Suprapubic skin (tissue), 4 donors: ENCODE measurements around the gene RTL1. TPM values are rescaled to one million over a fixed set of nuclear protein-coding genes. Genes with fewer than 3 reads are reported as not detected.

ENCODE experiments used
- DNase-seq, 2 donors: peaks; one replicate each; pipeline ENCODE4 v3.0.0-alpha.2; 2019; ENCODE audit warnings: low spot score in 2 of 2
- H3K27ac ChIP-seq: fragments of 200-600 bp; sonication (generic); one replicate; pipeline ENCODE4 v1.5.1; 2019
- H3K27me3 ChIP-seq: fragments of 200-600 bp; sonication (generic); one replicate; pipeline ENCODE4 v1.5.1; 2019
- H3K36me3 ChIP-seq: fragments of 200-600 bp; sonication (generic); one replicate; pipeline ENCODE4 v1.5.1; 2019
- H3K4me1 ChIP-seq: fragments of 200-600 bp; sonication (generic); one replicate; pipeline ENCODE4 v1.5.1; 2019
- H3K4me3 ChIP-seq: fragments of 200-600 bp; sonication (generic); one replicate; pipeline ENCODE4 v1.5.1; 2019; ENCODE audit warnings: mild to moderate bottlenecking
- H3K9me3 ChIP-seq: fragments of 200-600 bp; sonication (generic); one replicate; pipeline ENCODE4 v1.5.1; 2019
- CTCF ChIP-seq, 2 donors: fragments of 200-600 bp in 1 of 2; fragments of 450-650 bp in 1 of 2; sonication (generic) in 1 of 2; IDR thresholded peaks; one replicate each; pipeline ENCODE4 v1.5.1; 2016 to 2019; ENCODE audit warnings: antibody characterized with exemption in 2 of 2, mild to moderate bottlenecking in 1 of 2, moderate library complexity in 1 of 2
- EP300 ChIP-seq: sonication (generic); formaldehyde crosslinking; IDR thresholded peaks from one replicate; pipeline ENCODE4 v1.6.1; 2017; ENCODE audit warnings: antibody characterized with exemption
- POLR2A ChIP-seq, 2 donors: fragments of 450-650 bp; IDR thresholded peaks; one replicate each; pipeline ENCODE4 v1.6.1; 2017; ENCODE audit warnings: antibody characterized with exemption in 2 of 2, mild to moderate bottlenecking in 2 of 2, moderate library complexity in 2 of 2
- POLR2AphosphoS5 ChIP-seq, 3 donors: sonication (generic); formaldehyde crosslinking; IDR thresholded peaks; one replicate each; pipeline ENCODE4 v1.6.1; 2017; ENCODE audit warnings: antibody characterized with exemption in 3 of 3
- WGBS: methylation state at CpG from one replicate; pipeline ENCODE4 v1.1.5; 2018; 5-methylcytosine and 5-hydroxymethylcytosine counted together
- total RNA-seq, 4 donors: library from RNA; depleted of rRNA; stranded (reverse); fragments of >200 nt; gene quantifications; one replicate each; pipeline ENCODE4 v1.1.0, GENCODE V29; 2016

RTL1 gene
- total RNA-seq, 4 donors from 2014 or later: not detected

GRCh38 chr14:100864960-100865681 lies 38.4 kb downstream of the RTL1 start:
- WGBS: 48% methylated on average over 9 of the region's 9 CpGs
- peak; percentile 40 to 41 for DNase-seq
- peaks cover 15% of the 10 kb centered on the region for H3K27me3 ChIP-seq
- H3K4me3 ChIP-seq: no peak overlapping the region
- TF ChIP-seq EP300 (no peak), POLR2AphosphoS5 (IDR thresholded peaks at IDR 0.05) (no peak), CTCF (IDR thresholded peaks at IDR 0.05) (no peak), POLR2A (IDR thresholded peaks at IDR 0.05) (no peak)
- no peak overlapping the region for H3K27ac ChIP-seq
- H3K36me3 ChIP-seq: no peaks in the 10 kb centered on the region
- peaks cover 11% of the 10 kb centered on the region for H3K4me1 ChIP-seq
- no peaks in the 10 kb centered on the region for H3K9me3 ChIP-seq

GRCh38 chr14:100864206-100864605 lies 39.3 kb downstream of the RTL1 start:
- Histone ChIP-seq H3K27ac (no peak overlapping the region), H3K36me3 (no peaks in the 10 kb centered on the region), H3K4me1 (peaks cover 11% of the 10 kb centered on the region), H3K27me3 (peaks cover 17% of the 10 kb centered on the region), H3K9me3 (no peaks in the 10 kb centered on the region), H3K4me3 (no peak overlapping the region)
- no peak for TF ChIP-seq EP300
- TF ChIP-seq POLR2AphosphoS5 (IDR thresholded peaks at IDR 0.05): no peak
- TF ChIP-seq POLR2A (IDR thresholded peaks at IDR 0.05): no peak
- no peak for TF ChIP-seq CTCF (IDR thresholded peaks at IDR 0.05)
- WGBS: 90% methylated on average over 10 of the region's 10 CpGs
- peak; percentile 31 to 60 for DNase-seq

- H3K9me3 ChIP-seq: no peaks in the 10 kb centered on the region
- no CpG with 5 or more reads among the region's 2 CpGs for WGBS
- no peak overlapping the region for H3K4me3 ChIP-seq
- TF ChIP-seq POLR2A (IDR thresholded peaks at IDR 0.05): no peak
- TF ChIP-seq CTCF (IDR thresholded peaks at IDR 0.05): no peak
- TF ChIP-seq EP300: no peak
- TF ChIP-seq POLR2AphosphoS5 (IDR thresholded peaks at IDR 0.05): no peak
- peaks cover 11% of the 10 kb centered on the region for H3K4me1 ChIP-seq
- H3K36me3 ChIP-seq: no peaks in the 10 kb centered on the region
- H3K27ac ChIP-seq: no peak overlapping the region
- DNase-seq: no peak
- peaks cover 17% of the 10 kb centered on the region for H3K27me3 ChIP-seq
Observed at GRCh38 chr14:100862793-100863192, 40.7 kb downstream of the RTL1 start.

- Histone ChIP-seq H3K27me3 (peaks cover 17% of the 10 kb centered on the region), H3K4me1 (peaks cover 11% of the 10 kb centered on the region), H3K9me3 (no peaks in the 10 kb centered on the region), H3K4me3 (no peak overlapping the region), H3K27ac (no peak overlapping the region), H3K36me3 (no peaks in the 10 kb centered on the region)
- DNase-seq: peak in 1 of 2 donors; percentile 34
- TF ChIP-seq POLR2AphosphoS5 (IDR thresholded peaks at IDR 0.05): no peak
- no peak for TF ChIP-seq EP300
- TF ChIP-seq POLR2A (IDR thresholded peaks at IDR 0.05): no peak
- TF ChIP-seq CTCF (IDR thresholded peaks at IDR 0.05): no peak
- WGBS: 78% methylated on average over 3 of the region's 3 CpGs
Observed at GRCh38 chr14:100862277-100862676, 41.2 kb downstream of the RTL1 start.

- Histone ChIP-seq H3K36me3 (no peaks in the 10 kb centered on the region), H3K4me1 (peaks cover 11% of the 10 kb centered on the region), H3K27me3 (peaks cover 17% of the 10 kb centered on the region), H3K4me3 (no peak overlapping the region), H3K9me3 (no peaks in the 10 kb centered on the region), H3K27ac (no peak overlapping the region)
- TF ChIP-seq CTCF (IDR thresholded peaks at IDR 0.05): no peak
- TF ChIP-seq POLR2A (IDR thresholded peaks at IDR 0.05): no peak
- TF ChIP-seq POLR2AphosphoS5 (IDR thresholded peaks at IDR 0.05): no peak
- TF ChIP-seq EP300: no peak
- WGBS: 97% methylated on average over 2 of the region's 2 CpGs
- DNase-seq: no peak
Observed at GRCh38 chr14:100861937-100862247, 41.6 kb downstream of the RTL1 start.
